HG02970 (cell line): ENCODE results near the gene TMEM175.
"Not testable (repeated sequence)": the region's sequence is repeated elsewhere in the genome, so short reads cannot be mapped to it uniquely, and the experiment has no call there.

Experiments used
- ATAC-seq: cut with Tn5 transposase; IDR thresholded peaks from one replicate; pipeline ENCODE4 v1.9.1; 2021; ENCODE audit warnings: mild to moderate bottlenecking, moderate library complexity, moderate number of reproducible peaks; ENCODE audit not compliant: unreplicated experiment, low FRiP score

The TMEM175 gene

DNA sequence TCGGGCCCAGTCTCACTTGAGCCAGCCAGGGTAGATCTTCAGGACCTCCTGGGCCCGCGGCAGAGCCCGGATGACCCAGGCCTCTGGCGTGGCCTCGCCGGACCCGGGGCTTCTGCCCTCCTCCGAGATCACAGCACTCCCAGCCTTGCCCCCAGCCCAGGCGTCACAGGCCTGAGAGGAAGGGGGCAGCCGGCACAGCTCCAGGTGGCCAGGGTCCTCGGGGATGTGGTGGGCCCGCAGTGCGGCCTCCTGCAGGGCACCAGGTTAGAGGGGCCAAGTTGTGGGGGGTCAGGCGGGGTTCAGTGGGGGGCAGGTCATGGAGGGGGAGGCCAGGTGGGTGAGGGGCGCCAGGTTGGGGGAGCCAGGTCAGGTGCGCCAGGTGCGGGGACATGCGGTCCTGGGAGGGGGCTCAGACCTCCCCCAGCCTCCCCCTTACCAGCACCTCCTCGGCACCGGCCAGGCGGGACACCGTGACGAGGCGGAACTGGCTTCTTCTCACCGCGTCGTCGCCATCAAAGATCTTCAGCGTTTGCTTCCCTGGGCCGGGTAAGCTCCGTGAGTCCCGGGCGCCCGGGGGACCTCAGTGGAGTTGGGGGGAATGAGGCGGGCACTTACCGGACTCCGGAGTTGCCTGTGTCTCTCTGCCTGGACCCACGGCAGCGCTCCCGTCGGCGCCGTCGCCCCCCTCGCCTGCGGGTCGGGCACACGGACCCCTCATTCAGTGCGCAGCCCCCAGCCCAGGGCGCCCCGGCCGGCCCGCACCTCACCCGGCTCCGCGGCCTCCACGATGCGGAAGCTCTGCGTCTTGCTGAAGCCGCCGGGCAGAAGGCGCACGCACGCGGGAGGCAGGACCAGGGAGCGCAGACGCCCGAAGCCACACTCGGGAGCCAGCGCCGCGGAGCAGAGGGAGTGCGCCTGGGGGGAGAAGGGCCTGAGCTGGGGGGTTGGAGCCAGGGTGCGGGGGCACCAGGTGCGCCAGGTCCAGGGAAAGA is 35.1 kb downstream of the TMEM175 start:
- ATAC-seq, result no peak

- no peak for ATAC-seq
Measured at GRCh38 chr4:968221-968620, 36.0 kb downstream of the TMEM175 start.

DNA sequence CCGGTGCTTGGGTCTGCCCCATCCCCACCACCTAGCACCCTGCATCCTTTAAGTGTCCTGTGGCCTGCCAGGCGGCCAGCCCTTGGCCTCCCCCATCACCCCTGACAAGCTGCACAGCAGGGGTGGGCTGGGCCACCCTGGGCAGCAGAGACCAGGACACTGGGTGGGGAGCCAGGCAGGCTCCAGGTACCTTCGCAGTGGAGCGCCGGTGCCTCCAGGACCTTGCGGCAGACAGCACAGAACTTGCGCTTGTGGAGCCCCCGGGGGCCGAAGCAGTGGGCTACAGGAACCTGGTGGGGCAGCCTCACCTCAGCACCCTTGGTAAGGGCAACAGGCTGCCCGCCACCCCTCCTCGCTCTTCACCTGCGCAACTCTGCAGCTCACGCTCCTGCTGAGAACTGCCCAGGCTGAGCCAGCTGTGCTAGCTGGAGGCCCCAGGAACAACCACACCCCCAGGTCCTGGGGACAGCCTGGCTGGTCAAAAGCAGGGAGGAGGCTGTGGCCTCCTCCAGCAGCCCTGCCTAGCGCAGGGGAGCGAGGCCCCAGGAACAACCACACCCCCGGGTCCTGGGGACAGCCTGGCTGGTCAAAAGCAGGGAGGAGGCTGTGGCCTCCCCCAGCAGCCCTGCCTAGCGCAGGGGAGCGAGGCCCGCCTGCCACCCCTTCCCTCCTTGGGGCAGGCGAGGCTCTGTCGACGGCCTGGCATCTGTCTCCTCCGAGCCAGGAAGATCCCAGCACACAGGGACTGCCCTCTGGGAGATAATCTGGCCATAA is 36.5 kb downstream of the TMEM175 start:
- ATAC-seq, result no peak

GRCh38 chr4:970046-970745 is 37.9 kb downstream of the TMEM175 start:
- no peak for ATAC-seq

GRCh38 chr4:970854-971520 is 38.7 kb downstream of the TMEM175 start:
- no peak for ATAC-seq

- no peak for ATAC-seq
Measured at GRCh38 chr4:971666-972500, 39.6 kb downstream of the TMEM175 start.

GRCh38 chr4:972651-973424 is 40.6 kb downstream of the TMEM175 start:
- peak; percentile 38 for ATAC-seq

- peak; percentile 74 for ATAC-seq
Measured at GRCh38 chr4:973431-974397, 41.5 kb downstream of the TMEM175 start, which contains the start of gene DGKQ. Gene DGKQ, minus strand, starts transcription at chr4:973569. Its CDS starts 87 bp downstream, at chr4:973482.

DNA sequence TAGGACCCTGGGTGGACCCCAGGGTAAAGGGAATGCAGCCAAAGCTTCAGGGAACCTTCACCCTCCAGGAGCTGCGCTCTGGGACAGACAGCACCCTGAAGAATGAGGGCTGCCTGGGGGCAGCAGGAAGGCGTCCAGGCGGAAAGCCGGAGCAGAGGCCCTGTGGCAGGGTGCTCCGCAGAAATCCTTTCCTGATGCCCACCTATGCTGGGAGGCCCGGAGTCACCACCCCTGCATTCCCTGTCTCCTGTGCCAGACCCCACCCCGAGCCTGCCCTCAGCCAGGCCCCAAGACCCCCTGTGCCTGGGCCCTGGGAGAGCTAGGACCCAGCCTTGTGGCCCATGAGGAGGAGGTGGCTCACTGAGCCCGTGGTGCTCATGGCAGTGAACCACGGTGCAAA is 42.4 kb downstream of the TMEM175 start:
- no peak for ATAC-seq

GRCh38 chr4:976016-976415 is 43.8 kb downstream of the TMEM175 start:
- ATAC-seq, result not testable (repeated sequence)

DNA sequence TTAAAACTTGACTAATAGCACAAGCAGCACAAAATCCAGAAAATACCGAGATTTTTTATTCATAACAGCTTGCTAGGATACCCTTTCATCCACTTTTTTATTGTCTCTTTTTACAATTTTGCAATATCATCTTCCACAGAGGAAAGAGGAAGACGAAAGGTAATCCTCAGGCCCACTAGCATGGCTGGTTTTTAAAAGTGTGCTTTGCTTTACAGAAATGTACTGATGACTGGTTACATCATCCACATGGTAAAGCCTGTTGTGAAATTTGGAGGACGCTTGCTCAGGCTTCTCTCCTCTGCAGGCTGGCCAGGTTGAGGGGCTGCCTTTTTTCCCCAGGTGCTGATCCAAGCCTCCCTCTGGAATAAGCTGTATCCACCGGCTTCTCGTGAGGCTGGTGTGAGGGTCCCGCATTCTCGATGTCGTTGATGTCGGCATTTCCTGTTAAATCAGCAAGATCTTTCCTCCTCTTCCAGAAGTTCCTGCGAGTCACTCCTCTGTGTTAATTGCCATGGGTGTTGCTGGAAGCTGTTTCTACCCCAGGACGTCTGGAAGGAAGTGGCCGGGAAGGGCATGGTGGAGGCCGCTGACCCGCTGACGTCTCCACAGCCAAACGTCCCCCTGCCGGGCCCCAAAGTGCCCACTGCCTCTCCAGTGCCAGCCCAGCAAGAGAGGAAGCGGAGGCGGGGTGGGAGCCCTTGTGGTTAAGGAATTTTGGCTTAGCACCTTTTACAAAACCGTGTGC is 46.9 kb downstream of the TMEM175 start:
- no peak for ATAC-seq

GRCh38 chr4:982291-982690 is 50.0 kb downstream of the TMEM175 start:
- no peak for ATAC-seq

DNA sequence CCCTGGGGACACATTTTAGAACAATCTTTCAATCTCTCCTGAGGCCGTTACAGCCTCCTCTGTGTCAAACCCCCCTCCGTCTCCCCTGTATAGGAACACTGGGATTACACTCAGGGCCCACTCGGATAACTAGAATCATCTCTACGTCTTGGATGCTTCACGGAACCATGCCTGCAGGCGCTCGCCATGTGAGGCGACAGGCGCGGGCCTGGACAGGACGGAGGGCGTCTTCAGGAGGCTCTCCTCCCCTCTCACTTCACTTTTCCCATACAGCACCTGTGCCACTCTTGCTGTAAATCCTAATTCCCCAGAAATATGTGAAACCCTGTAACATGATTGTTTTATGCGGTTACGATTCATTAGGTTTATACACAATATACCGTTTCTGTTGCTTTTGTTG is 50.6 kb downstream of the TMEM175 start:
- ATAC-seq, result no peak

DNA sequence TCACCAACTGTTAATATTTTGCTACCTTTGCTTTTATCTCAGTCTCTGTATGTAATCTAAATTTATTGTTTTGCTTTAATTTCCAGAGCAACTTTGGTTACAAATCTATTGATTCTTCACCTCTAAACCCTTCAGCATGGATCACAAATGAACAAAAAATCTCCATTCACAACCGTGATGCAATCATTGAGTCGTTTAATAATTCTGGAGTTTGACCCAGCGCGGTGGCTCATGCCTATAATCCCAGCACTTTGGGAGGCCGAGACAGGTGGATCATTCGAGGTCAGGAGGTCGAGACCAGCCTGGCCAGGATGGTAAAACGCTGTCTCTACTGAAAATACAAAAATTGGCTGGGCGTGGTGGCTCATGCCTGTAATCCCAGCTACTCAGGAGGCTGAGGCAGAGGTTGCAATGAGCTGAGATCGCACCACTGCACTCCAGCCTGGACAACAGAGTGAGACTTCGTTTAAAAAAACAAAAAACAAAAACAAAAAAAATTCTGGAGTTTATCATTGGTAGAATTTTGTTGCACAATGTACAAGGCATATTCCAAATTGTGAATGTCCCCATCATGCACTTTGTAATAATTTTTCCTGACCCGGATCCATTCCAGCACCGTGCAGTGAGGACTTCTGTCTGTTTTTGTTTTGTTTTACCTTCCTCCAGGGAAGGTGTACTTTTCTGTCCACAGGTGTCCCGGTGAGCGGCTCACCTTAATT is 52.2 kb downstream of the TMEM175 start:
- ATAC-seq, result no peak

DNA sequence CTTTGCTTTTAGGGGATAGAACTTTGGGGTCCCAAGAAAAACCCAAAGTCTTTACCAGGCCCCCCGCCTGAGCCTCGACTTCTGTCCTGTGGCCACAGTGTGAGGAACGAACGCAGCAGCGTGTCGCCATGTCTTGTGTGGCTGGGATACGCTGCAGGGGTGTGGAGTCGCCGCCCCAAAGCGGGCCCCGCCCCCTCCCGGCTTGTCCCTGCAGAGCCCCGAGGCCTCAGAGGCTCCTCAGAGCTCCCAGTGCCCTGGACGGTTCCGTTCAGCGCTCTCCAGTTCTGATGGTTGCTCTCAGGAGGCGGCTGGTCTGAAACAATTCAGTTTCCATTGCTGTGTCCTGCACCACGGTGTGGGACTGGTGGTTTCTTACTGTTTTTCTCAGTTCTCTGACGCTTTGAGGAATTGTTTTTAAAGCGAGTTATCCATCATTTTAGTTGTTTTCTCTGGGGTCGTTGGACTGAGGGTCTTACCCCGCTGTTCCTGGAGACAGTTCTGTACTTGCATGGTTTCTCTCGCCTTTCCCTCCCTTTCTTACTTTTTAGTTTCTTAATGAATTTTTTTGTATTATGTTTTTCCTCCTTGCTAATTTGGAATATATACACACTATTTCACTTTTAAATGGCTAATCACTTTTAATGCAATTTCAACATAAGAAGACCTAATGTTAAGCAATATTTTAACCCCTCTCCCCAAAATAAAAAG is 53.0 kb downstream of the TMEM175 start:
- no peak for ATAC-seq
